ENCODE results near the gene HPGD. TPM values are rescaled to one million over a fixed set of nuclear protein-coding genes. Genes with fewer than 3 reads are reported as not detected.

HPGD gene
- 22.2 and 22.8 TPM in 2 replicates for total RNA-seq

DNA sequence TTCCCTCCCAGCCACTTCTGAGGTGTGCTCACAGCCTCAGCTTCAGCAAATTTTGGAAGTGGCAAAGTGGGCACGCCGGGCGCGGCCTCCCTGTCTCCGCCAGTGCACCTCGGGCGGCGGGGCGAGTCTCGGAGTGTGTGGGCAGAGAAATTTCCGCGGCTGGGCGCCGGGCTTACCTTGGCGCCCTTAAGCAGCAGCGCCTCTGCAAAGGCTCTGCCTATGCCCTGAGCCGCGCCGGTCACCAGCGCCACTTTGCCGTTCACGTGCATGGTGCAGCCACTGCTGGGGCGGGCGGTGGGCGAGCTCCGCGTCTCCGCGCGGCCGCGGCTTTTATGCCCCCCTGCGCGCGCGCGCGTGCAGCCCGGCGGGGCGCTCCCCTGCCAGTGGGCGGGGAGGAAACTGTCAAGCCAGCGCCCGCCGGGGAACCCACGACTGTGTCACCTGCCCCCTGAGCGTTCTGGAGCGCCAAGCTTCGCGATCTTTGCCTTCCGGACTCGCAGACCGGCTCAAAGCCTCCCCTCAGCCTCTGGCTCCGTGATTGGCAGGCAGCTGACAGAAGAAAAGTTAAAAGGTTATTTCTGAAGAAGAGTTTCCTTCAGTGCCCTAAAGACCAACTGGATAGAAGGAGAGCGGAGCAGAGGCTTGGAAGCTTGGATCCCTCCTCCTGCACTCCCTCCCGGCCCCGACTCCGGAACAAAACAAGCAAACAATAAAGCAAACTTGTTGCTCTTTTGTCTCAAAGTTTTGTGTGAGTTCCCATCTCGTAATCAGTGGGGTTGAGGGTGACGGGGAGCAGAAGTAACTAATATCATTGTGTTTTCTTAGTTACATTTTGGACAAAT is at the start of gene HPGD:
HPGD (minus strand) TSS at position 306 of the 842 bp plus-strand sequence; CDS start at position 269, 37 bp downstream.

Other genes with a start within 250 kb of the HPGD start
- gene FBXO8, start 238.8 kb downstream of the HPGD start, total RNA-seq = 26.6 and 35.2 TPM in 2 replicates
- gene CEP44, start 238.6 kb downstream of the HPGD start, total RNA-seq = 11.3 and 12.7 TPM in 2 replicates

Data from hair follicle dermal papilla cell (primary cell).